Measurements from ENCODE around the gene USP34. TPM values are rescaled to one million over a fixed set of nuclear protein-coding genes. Genes with fewer than 3 reads are reported as not detected.

Gene USP34
- total RNA-seq, 1 donor from 2014 or later = 104 TPM

GRCh38 chr2:61356958-61357350, 113.9 kb downstream of the USP34 start:
- peaks cover 1% of the 10 kb centered on the region for H3K4me1 Mint-ChIP-seq (ENCODE audit: low read depth, unreplicated experiment)
- H3K27ac Mint-ChIP-seq (ENCODE audit: unreplicated experiment) = no peak overlapping the region
- no peak for TF ChIP-seq CTCF (IDR thresholded peaks at IDR 0.05; ENCODE audit: partially characterized antibody, unreplicated experiment)
- no peak for DNase-seq
- no peak overlapping the region for H3K4me3 Mint-ChIP-seq (ENCODE audit: unreplicated experiment)
- H3K9me3 Mint-ChIP-seq (ENCODE audit: unreplicated experiment) = no peaks in the 10 kb centered on the region
- H3K36me3 Mint-ChIP-seq (ENCODE audit: unreplicated experiment) = no peaks in the 10 kb centered on the region
- H3K27me3 Mint-ChIP-seq (ENCODE audit: unreplicated experiment) = no peaks in the 10 kb centered on the region

GRCh38 chr2:61356261-61356957, 114.5 kb downstream of the USP34 start:
- no peaks in the 10 kb centered on the region for H3K27me3 Mint-ChIP-seq (ENCODE audit: unreplicated experiment)
- DNase-seq = no peak
- H3K36me3 Mint-ChIP-seq (ENCODE audit: unreplicated experiment) = no peaks in the 10 kb centered on the region
- H3K4me3 Mint-ChIP-seq (ENCODE audit: unreplicated experiment) = no peak overlapping the region
- no peak overlapping the region for H3K27ac Mint-ChIP-seq (ENCODE audit: unreplicated experiment)
- TF ChIP-seq CTCF (IDR thresholded peaks at IDR 0.05; ENCODE audit: partially characterized antibody, unreplicated experiment) = no peak
- no peaks in the 10 kb centered on the region for H3K9me3 Mint-ChIP-seq (ENCODE audit: unreplicated experiment)
- H3K4me1 Mint-ChIP-seq (ENCODE audit: low read depth, unreplicated experiment) = peaks cover 1% of the 10 kb centered on the region

- H3K4me1 Mint-ChIP-seq (ENCODE audit: low read depth, unreplicated experiment) = peaks cover 1% of the 10 kb centered on the region
- no peaks in the 10 kb centered on the region for H3K36me3 Mint-ChIP-seq (ENCODE audit: unreplicated experiment)
Observed at GRCh38 chr2:61354543-61355197, 116.2 kb downstream of the USP34 start.

GRCh38 chr2:61353909-61354308, 117.0 kb downstream of the USP34 start:
- DNase-seq = no peak
- Mint-ChIP-seq H3K27ac (ENCODE audit: unreplicated experiment) (no peak overlapping the region), H3K4me1 (ENCODE audit: low read depth, unreplicated experiment) (peaks cover 1% of the 10 kb centered on the region), H3K27me3 (ENCODE audit: unreplicated experiment) (no peaks in the 10 kb centered on the region), H3K4me3 (ENCODE audit: unreplicated experiment) (no peak overlapping the region), H3K9me3 (ENCODE audit: unreplicated experiment) (no peaks in the 10 kb centered on the region), H3K36me3 (ENCODE audit: unreplicated experiment) (no peaks in the 10 kb centered on the region)
- TF ChIP-seq CTCF (IDR thresholded peaks at IDR 0.05; ENCODE audit: partially characterized antibody, unreplicated experiment) = no peak

More at GRCh38 chr2:61354543-61355197, 116.2 kb downstream of the USP34 start:
- no peak overlapping the region for H3K27ac Mint-ChIP-seq (ENCODE audit: unreplicated experiment)
- H3K27me3 Mint-ChIP-seq (ENCODE audit: unreplicated experiment) = no peaks in the 10 kb centered on the region
- no peaks in the 10 kb centered on the region for H3K9me3 Mint-ChIP-seq (ENCODE audit: unreplicated experiment)
- no peak for TF ChIP-seq CTCF (IDR thresholded peaks at IDR 0.05; ENCODE audit: partially characterized antibody, unreplicated experiment)
- H3K4me3 Mint-ChIP-seq (ENCODE audit: unreplicated experiment) = no peak overlapping the region
- no peak for DNase-seq

GRCh38 chr2:61350777-61351176, 120.1 kb downstream of the USP34 start:
- Mint-ChIP-seq H3K4me1 (ENCODE audit: low read depth, unreplicated experiment) (peaks cover 1% of the 10 kb centered on the region), H3K36me3 (ENCODE audit: unreplicated experiment) (no peaks in the 10 kb centered on the region), H3K4me3 (ENCODE audit: unreplicated experiment) (no peak overlapping the region), H3K27me3 (ENCODE audit: unreplicated experiment) (no peaks in the 10 kb centered on the region), H3K9me3 (ENCODE audit: unreplicated experiment) (no peaks in the 10 kb centered on the region), H3K27ac (ENCODE audit: unreplicated experiment) (no peak overlapping the region)
- DNase-seq = no peak
- no peak for TF ChIP-seq CTCF (IDR thresholded peaks at IDR 0.05; ENCODE audit: partially characterized antibody, unreplicated experiment)
